Right lobe of liver (tissue), 4 donors: ENCODE measurements around the gene MYLK.

Experiments used
- CTCF ChIP-seq, 4 donors: fragments of 200-600 bp in 3 of 4; fragments of 450-650 bp in 1 of 4; IDR thresholded peaks; one replicate each; pipeline versions ENCODE4 v1.5.1 to v1.8.0; 2016 to 2022; ENCODE audit warnings: antibody characterized with exemption in 4 of 4, mild to moderate bottlenecking in 2 of 4
- POLR2A ChIP-seq: fragments of 450-650 bp; IDR thresholded peaks from one replicate; pipeline ENCODE4 v1.6.1; 2017; ENCODE audit warnings: antibody characterized with exemption, mild to moderate bottlenecking
- donor health status: DM: no; HTN: no; CAD: no.
- donor health status: DM: no; HTN: no; CAD: no.
- donor health status: DM: no; HTN: yes; CAD: no.

DNA sequence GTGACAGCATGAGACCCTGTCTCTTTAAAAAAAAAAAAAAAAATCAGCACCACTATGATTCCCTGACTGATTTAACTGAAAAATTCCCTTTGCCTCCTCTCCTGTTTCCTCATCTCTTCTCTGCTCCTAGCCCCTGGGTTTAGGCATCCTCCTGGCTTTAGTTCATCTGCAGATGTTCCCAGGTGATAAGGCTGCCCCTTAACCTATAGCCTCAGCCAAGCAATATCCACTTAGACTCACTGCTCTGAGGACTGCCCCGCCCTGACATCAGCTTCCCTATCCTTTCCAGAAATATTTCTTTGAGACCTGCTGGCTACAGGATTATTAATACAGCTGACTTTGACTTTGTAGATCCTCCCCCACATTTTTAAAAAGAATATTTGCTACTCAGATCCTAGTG, 259.8 kb downstream of the MYLK start:
- no peak for TF ChIP-seq CTCF (IDR thresholded peaks at IDR 0.05)
- no peak for TF ChIP-seq POLR2A
